ENCODE data around the gene MTCL1.

- TF ChIP-seq CTCF (IDR thresholded peaks at IDR 0.05; ENCODE audit: control extremely low read depth in 1 of 3, insufficient read depth in 1 of 3, low read depth in 1 of 3, low read length in 3 of 3) (peak; percentile 27 to 46 (median 30)), YY1 (IDR thresholded peaks at IDR 0.05; ENCODE audit: low read depth, low read length) (peak; percentile 50; the same call in 1 of the 2 replicates), TCF12 (IDR thresholded peaks at IDR 0.05; ENCODE audit: low read depth, low read length) (peak; percentile 88; the same call in 1 of the 2 replicates), FOSL1 (IDR thresholded peaks at IDR 0.05; ENCODE audit: insufficient read depth, low read depth, low read length) (no peak), TAF1 (IDR thresholded peaks at IDR 0.05; ENCODE audit: low read depth, low read length) (no peak), EZH2 (IDR thresholded peaks at IDR 0.05; ENCODE audit: low read depth, low read length, severe bottlenecking) (no peak), GABPA (IDR thresholded peaks at IDR 0.05; ENCODE audit: borderline replicate concordance, insufficient read depth, low read length) (no peak), POLR2A (IDR thresholded peaks at IDR 0.05; ENCODE audit: control extremely low read depth in 1 of 2, low read depth in 2 of 2, low read length in 2 of 2) (no peak)
Measured at GRCh38 chr18:8717011-8717770, 11.8 kb downstream of the MTCL1 start.
